ENCODE measurements around the gene TOGARAM1.
A peak's percentile ranks its signal among the peaks of the same experiment; 100 is the strongest.

TOGARAM1 gene

DNA sequence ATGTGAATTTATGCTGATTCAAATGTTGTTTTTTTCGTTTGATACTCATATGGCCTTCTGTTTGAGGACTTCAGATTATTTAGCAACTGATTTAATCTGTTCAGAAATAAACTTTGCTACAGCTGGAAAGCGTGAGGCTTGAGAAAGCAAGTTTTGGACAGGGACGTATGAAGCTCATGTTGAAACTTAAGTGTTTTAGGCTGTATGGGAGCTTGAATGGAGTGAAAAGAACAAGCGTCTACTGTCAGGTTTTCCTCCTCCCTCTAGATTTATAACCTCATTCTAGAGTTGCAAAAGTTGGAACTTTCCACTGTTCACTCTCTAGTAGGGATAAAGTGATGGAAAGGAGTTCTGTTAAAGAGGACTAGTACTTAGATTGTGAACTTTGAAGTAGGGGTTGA lies 123.0 kb downstream of the TOGARAM1 start:
- in situ Hi-C loops (cut with HindIII; ENCODE audit: low sequenced_read_pairs) = no loop called here
- peak; percentile 31 for DNase-seq (ENCODE audit: low read depth, low spot score)
- TF ChIP-seq CTCF (IDR thresholded peaks at IDR 0.05; ENCODE audit: low read depth, low read length) = no peak
- H3K4me3 ChIP-seq (ENCODE audit: low read depth, low read length) = peak overlapping the region; percentile 91

- in situ Hi-C loops (cut with HindIII; ENCODE audit: low sequenced_read_pairs) = no loop called here
- peak; percentile 40 for DNase-seq (ENCODE audit: low read depth, low spot score)
- H3K4me3 ChIP-seq (ENCODE audit: low read depth, low read length) = no peak overlapping the region
- TF ChIP-seq CTCF (IDR thresholded peaks at IDR 0.05; ENCODE audit: low read depth, low read length) = no peak
Measured at GRCh38 chr14:45089813-45090212, 127.8 kb downstream of the TOGARAM1 start.

- no peak for TF ChIP-seq CTCF (IDR thresholded peaks at IDR 0.05; ENCODE audit: low read depth, low read length)
- in situ Hi-C loops (cut with HindIII; ENCODE audit: low sequenced_read_pairs) = no loop called here
- no peak overlapping the region for H3K4me3 ChIP-seq (ENCODE audit: low read depth, low read length)
- DNase-seq (ENCODE audit: low read depth, low spot score) = peak; percentile 27
Measured at GRCh38 chr14:45091710-45092109, 129.7 kb downstream of the TOGARAM1 start.

- no peak for DNase-seq (ENCODE audit: low read depth, low spot score)
- in situ Hi-C loops (cut with HindIII; ENCODE audit: low sequenced_read_pairs) = no loop called here
- H3K4me3 ChIP-seq (ENCODE audit: low read depth, low read length) = no peak overlapping the region
- TF ChIP-seq CTCF (IDR thresholded peaks at IDR 0.05; ENCODE audit: low read depth, low read length) = no peak
Measured at GRCh38 chr14:45094275-45094674, 132.3 kb downstream of the TOGARAM1 start.

DNA sequence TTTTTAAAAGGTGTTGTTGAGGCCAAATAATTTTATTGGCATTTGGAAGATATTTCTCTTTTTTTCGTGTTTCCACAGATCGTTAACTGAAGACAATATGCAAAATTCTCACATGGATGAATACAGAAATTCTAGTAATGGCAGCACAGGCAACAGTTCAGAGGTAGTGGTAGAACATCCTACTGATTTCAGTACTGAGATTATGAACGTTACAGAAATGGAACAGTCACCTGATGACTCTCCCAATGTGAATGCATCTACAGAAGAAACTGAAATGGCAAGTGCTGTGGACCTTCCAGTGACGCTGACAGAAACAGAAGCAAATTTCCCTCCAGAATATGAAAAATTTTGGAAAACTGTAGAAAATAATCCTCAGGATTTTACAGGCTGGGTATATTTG lies 133.2 kb downstream of the TOGARAM1 start:
- no peak for TF ChIP-seq CTCF (IDR thresholded peaks at IDR 0.05; ENCODE audit: low read depth, low read length)
- DNase-seq (ENCODE audit: low read depth, low spot score) = no peak
- in situ Hi-C loops (cut with HindIII; ENCODE audit: low sequenced_read_pairs) = no loop called here
- no peak overlapping the region for H3K4me3 ChIP-seq (ENCODE audit: low read depth, low read length)

DNA sequence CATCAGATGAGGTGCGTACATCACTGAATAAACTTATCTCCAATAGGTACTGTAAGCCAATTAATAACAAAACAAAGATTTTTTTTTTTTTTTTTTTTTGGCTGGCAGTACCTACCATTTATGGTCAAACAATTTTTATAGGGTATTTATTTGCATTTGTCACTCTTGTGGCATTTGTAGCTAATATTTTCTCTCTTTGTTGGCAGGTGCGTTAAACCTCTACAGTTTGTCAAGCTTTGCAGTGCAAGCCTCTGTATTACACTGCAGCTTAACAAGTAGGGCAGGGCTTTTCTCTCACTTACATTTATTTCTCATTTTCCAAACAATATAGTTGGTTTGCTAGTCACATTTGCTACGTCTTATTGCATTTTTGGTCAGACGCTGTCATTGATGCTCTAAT lies 134.2 kb downstream of the TOGARAM1 start:
- TF ChIP-seq CTCF (IDR thresholded peaks at IDR 0.05; ENCODE audit: low read depth, low read length) = no peak
- no peak for DNase-seq (ENCODE audit: low read depth, low spot score)
- in situ Hi-C loops (cut with HindIII; ENCODE audit: low sequenced_read_pairs) = no loop called here
- H3K4me3 ChIP-seq (ENCODE audit: low read depth, low read length) = no peak overlapping the region

- no peak overlapping the region for H3K4me3 ChIP-seq (ENCODE audit: low read depth, low read length)
- DNase-seq (ENCODE audit: low read depth, low spot score) = no peak
- in situ Hi-C loops (cut with HindIII; ENCODE audit: low sequenced_read_pairs) = no loop called here
- no peak for TF ChIP-seq CTCF (IDR thresholded peaks at IDR 0.05; ENCODE audit: low read depth, low read length)
Measured at GRCh38 chr14:45103806-45104205, 141.8 kb downstream of the TOGARAM1 start.
